ENCODE data around the gene FSCN2. TPM values are rescaled to one million over a fixed set of nuclear protein-coding genes. Genes with fewer than 3 reads are reported as not detected.

The FSCN2 gene
- total and polyA plus RNA-seq, 2 of the 4 experiments (the other 2 are of a cell fraction): 0.18 to 0.84 TPM

- peaks cover 2% of the 10 kb centered on the region; the same call in 1 of the 2 replicates for H3K4me1 ChIP-seq (ENCODE audit: control insufficient read depth, insufficient read depth, low read length)
- H3K36me3 ChIP-seq (ENCODE audit: control insufficient read depth, insufficient read depth, low read length): no peaks in the 10 kb centered on the region
- no peak overlapping the region for H3K9ac ChIP-seq (ENCODE audit: low read depth, low read length)
- no TSS peak for BruUV-seq (replicated peaks)
- H2BK120ac ChIP-seq (ENCODE audit: low read depth, low read length): no peak overlapping the region
- dilution Hi-C loops (cut with HindIII; ENCODE audit: low sequenced_read_pairs, unreplicated experiment) (no loop called here), intact Hi-C loops (cut with micrococcal nuclease) (no loop called here), in situ Hi-C loops (cut with MboI; ENCODE audit: low sequenced_read_pairs) (no loop called here)
- H4K20me1 ChIP-seq (ENCODE audit: insufficient read depth, low read length): no peaks in the 10 kb centered on the region
- WGBS, 2 experiments (ENCODE audit: extremely low coverage in 2 of 2, insufficient read length in 1 of 2): 86% methylated on average over 11 of the region's 16 CpGs; no CpG with 5 or more reads in 1 of the 2 experiments
- ChIA-PET CTCF (interaction anchor here (0.9 kb wide), 1 partner anchor 9 kb away, joined by 3 read pairs; no protein-coding TSS in a partner anchor), POLR2A (ENCODE audit: unreplicated experiment) (no interaction called here)
- no peak overlapping the region for H3K14ac ChIP-seq (replicated peaks; ENCODE audit: low read depth, low read length)
- H3K27me3 ChIP-seq (ENCODE audit: control insufficient read depth, insufficient read depth, low read length): peaks cover 20% of the 10 kb centered on the region
- H3K4me3 ChIP-seq (ENCODE audit: insufficient read depth, low read depth, low read length): no peak overlapping the region
- H4K91ac ChIP-seq (ENCODE audit: insufficient read depth, low read depth, low read length): no peak overlapping the region
- no peak overlapping the region for H3K23ac ChIP-seq (ENCODE audit: low read depth, low read length)
- no peak overlapping the region for H3K18ac ChIP-seq (ENCODE audit: low read depth, low read length)
- no peak overlapping the region for H2BK20ac ChIP-seq (ENCODE audit: low read depth, low read length)
- no peak overlapping the region for H3K4me2 ChIP-seq (ENCODE audit: low read depth, low read length)
- H2AK9ac ChIP-seq (replicated peaks; ENCODE audit: low read depth, low read length, poor library complexity): peak overlapping the region; percentile 5
- DNase-seq: no peak
- no peak overlapping the region for H3K4ac ChIP-seq (ENCODE audit: low read depth, low read length)
- H2BK15ac ChIP-seq (ENCODE audit: low read depth, low read length): no peak overlapping the region
- no peak overlapping the region for H3K27ac ChIP-seq (ENCODE audit: insufficient read depth, low read length)
- H2AFZ ChIP-seq (replicated peaks; ENCODE audit: low read length, poor library complexity): peak overlapping the region; percentile 62
- no peak overlapping the region for H4K5ac ChIP-seq (ENCODE audit: low read depth, low read length)
- ATAC-seq (ENCODE audit: low read depth): no peak
- H3K56ac ChIP-seq (ENCODE audit: extremely low read depth, insufficient read depth, low read length): no peak overlapping the region
- no peaks in the 10 kb centered on the region; the same call in 1 of the 2 replicates for H3K9me1 ChIP-seq (ENCODE audit: insufficient read depth, low read length)
- H3K9me3 ChIP-seq (ENCODE audit: control insufficient read depth, insufficient read depth, low read length): no peaks in the 10 kb centered on the region
- H2BK5ac ChIP-seq (ENCODE audit: low read depth, low read length, poor library complexity, severe bottlenecking): no peak overlapping the region
- TF ChIP-seq MAFK (IDR thresholded peaks at IDR 0.05; ENCODE audit: low read depth, low read length): 0 out of 2 replicates have a peak, but pooled peaks have one; percentile 35
- no peak for TF ChIP-seq RCOR1 (IDR thresholded peaks at IDR 0.05; ENCODE audit: insufficient replicate concordance, low read length)
- 0 out of 2 replicates have a peak, but pooled peaks have one; percentile 47 for TF ChIP-seq CEBPB (IDR thresholded peaks at IDR 0.05; ENCODE audit: low read depth, low read length)
- TF ChIP-seq CTCF (conservative IDR thresholded peaks at IDR 0.05; ENCODE audit: low read depth, low read length): no peak
- no peak for TF ChIP-seq FOS (IDR thresholded peaks at IDR 0.05; ENCODE audit: low read depth, low read length)
- H3K79me1 ChIP-seq (ENCODE audit: low read depth in 1 of 2, low read length in 2 of 2): peaks cover 0 to 2% of the 10 kb centered on the region in 2 experiments; a peak in 1 of 4 replicates
- H2AK5ac ChIP-seq (ENCODE audit: low read depth, low read length): no peak overlapping the region
- H4K8ac ChIP-seq (ENCODE audit: low read depth in 2 of 2, low read length in 2 of 2): no peak overlapping the region
These were observed 34.8 kb upstream of the FSCN2 start for GRCh38 chr17:81493198-81494038.

Measured in IMR-90 (cell line).